K562 (cell line): ENCODE data around the gene NPAS2. TPM values are rescaled to one million over a fixed set of nuclear protein-coding genes. Genes with fewer than 3 reads are reported as not detected.

ENCODE experiments used
- ATAC-seq: fragments of 200-7000 bp; cut with Tn5 transposase; 3 replicates; pipeline ENCODE4 v1.9.1; 2020; ENCODE audit warnings: moderate library complexity
- BruUV-seq: library from RNA; stranded (reverse); fragments of 400-500 nt; replicated peaks from 2 replicates; lab custom pipeline; 2021; lab: Mats Ljungman, UMichigan
- CTCF ChIA-PET: fragments of 300-600 bp; formaldehyde crosslinking; extraction: SDS; loops from one replicate; lab custom pipeline; 2021; ENCODE audit warnings: low intra/inter-chr PET ratio; lab: Yijun Ruan, JAX
- POLR2A ChIA-PET: fragments of 300-600, 350-650 bp; sonication (Branson Sonifier 250); formaldehyde crosslinking; extraction: SDS; loops from one replicate; lab custom pipeline; 2021; ENCODE audit warnings: antibody characterized with exemption, inconsistent platforms; lab: Yijun Ruan, JAX
- DNase-seq, 4 experiments: peaks; one replicate each; pipeline versions ENCODE4 v3.0.0 to v3.0.0-alpha.2; 2011 to 2018; ENCODE audit warnings: low spot score in 3 of 4, mixed read lengths in 3 of 4; ENCODE audit errors: extremely low read depth in 1 of 4
- FAIRE-seq: peaks from 2 replicates; lab custom pipeline; 2011; peaks lifted over from hg19 to GRCh38; lab: Jason Lieb, UNC
- H2AFZ ChIP-seq: 2 replicates; pipeline ENCODE4 v1.6.0; 2011; ENCODE audit warnings: low read depth, low read length, control low read depth, inconsistent platforms
- H3K27ac ChIP-seq: fragments of 200-600 bp; 3 replicates; pipeline ENCODE4 v1.8.0; 2011; ENCODE audit warnings: low read depth, mild to moderate bottlenecking, control low read depth, inconsistent platforms, low read length, moderate library complexity, mixed read lengths; ENCODE audit errors: extremely low read depth
- H3K27me3 ChIP-seq, 2 experiments: fragments of 300-600 bp in 1 of 2; 2 replicates in 1 of 2; 3 replicates in 1 of 2; pipeline versions ENCODE4 v1.6.0 to v1.8.0; 2011; ENCODE audit warnings: inconsistent platforms in 2 of 2, low read length in 2 of 2, mild to moderate bottlenecking in 1 of 2, mixed read lengths in 1 of 2, moderate library complexity in 1 of 2; ENCODE audit not compliant: control insufficient read depth in 2 of 2, insufficient read depth in 2 of 2
- H3K36me3 ChIP-seq: fragments of 300-600 bp; 3 replicates; pipeline ENCODE4 v1.8.0; 2011; ENCODE audit warnings: mild to moderate bottlenecking, low read length, inconsistent platforms; ENCODE audit not compliant: control insufficient read depth, insufficient read depth
- H3K4me1 ChIP-seq, 2 experiments: fragments of 200-600 bp in 1 of 2; replicated peaks in 1 of 2; 2 replicates in 1 of 2; 3 replicates in 1 of 2; pipeline versions ENCODE4 v1.5.1 to v1.8.0; 2011; ENCODE audit warnings: inconsistent platforms in 2 of 2, low read length in 2 of 2, mild to moderate bottlenecking in 1 of 2, mixed read lengths in 1 of 2, moderate library complexity in 1 of 2; ENCODE audit not compliant: control insufficient read depth in 2 of 2, insufficient read depth in 2 of 2
- H3K4me2 ChIP-seq: 2 replicates; pipeline ENCODE4 v1.6.1; 2011; ENCODE audit warnings: low read length, control low read depth, inconsistent platforms, mixed read lengths; ENCODE audit not compliant: insufficient read depth
- H3K4me3 ChIP-seq: fragments of 200-600 bp; sonication (generic), shearing (Covaris generic); 2 replicates; pipeline ENCODE4 v1.5.1; 2016; ENCODE audit warnings: control low read depth, inconsistent platforms
- H3K79me2 ChIP-seq: fragments of 200-600 bp; 3 replicates; pipeline ENCODE4 v1.8.0; 2011; ENCODE audit warnings: low read length, inconsistent platforms; ENCODE audit not compliant: control insufficient read depth, insufficient read depth
- H3K9ac ChIP-seq, 2 experiments: 2 replicates each; pipeline versions ENCODE4 v1.6.0 to v1.6.1; 2011; ENCODE audit warnings: low read depth in 2 of 2, low read length in 2 of 2, control low read depth in 1 of 2, inconsistent platforms in 1 of 2, mild to moderate bottlenecking in 1 of 2, mixed read lengths in 1 of 2; ENCODE audit not compliant: insufficient read depth in 1 of 2
- H3K9me1 ChIP-seq: one replicate; pipeline ENCODE4 v1.6.0; 2011; ENCODE audit warnings: inconsistent platforms, mild to moderate bottlenecking, low read length, moderate library complexity; ENCODE audit not compliant: control insufficient read depth, insufficient read depth
- H3K9me3 ChIP-seq: replicated peaks from 2 replicates; pipeline ENCODE4 v1.5.1; 2011; ENCODE audit warnings: low read depth, low read length, inconsistent platforms; ENCODE audit not compliant: control insufficient read depth, insufficient read depth
- H4K20me1 ChIP-seq: replicated peaks from 2 replicates; pipeline ENCODE4 v1.6.1; 2011; ENCODE audit warnings: low read length, inconsistent platforms, mixed read lengths; ENCODE audit not compliant: control insufficient read depth, insufficient read depth
- ATF2 ChIP-seq: sonication (generic); formaldehyde crosslinking; IDR thresholded peaks from 2 replicates; pipeline ENCODE4 v1.8.1; 2022; ENCODE audit warnings: missing genetic modification reagents
- CBX8 ChIP-seq: fragments of 200-600 bp; sonication (generic); IDR thresholded peaks from 2 replicates; pipeline ENCODE4 v1.6.1; 2012; ENCODE audit warnings: borderline replicate concordance, mixed run types, low read depth, mild to moderate bottlenecking, moderate library complexity, mixed read lengths, low read length, control low read depth, inconsistent platforms; ENCODE audit not compliant: poor library complexity, severe bottlenecking; ENCODE audit errors: extremely low read depth
- EP300 ChIP-seq: IDR thresholded peaks from 2 replicates; pipeline ENCODE4 v1.6.1; 2012; ENCODE audit warnings: low read length, improper control_type of control experiment
- HMBOX1 ChIP-seq: sonication (generic); IDR thresholded peaks from 2 replicates; pipeline ENCODE4 v1.6.1; 2016
- KLF10 ChIP-seq: fragments of 250-450 bp; sonication (Bioruptor Pico); IDR thresholded peaks from 2 replicates; pipeline ENCODE4 v1.6.1; 2021; ENCODE audit warnings: matching md5 sums
- MEF2D ChIP-seq: conservative IDR thresholded peaks from 2 replicates; pipeline ENCODE4 v1.6.1; 2016; ENCODE audit warnings: low read depth, missing genetic modification characterization, missing compliant biosample characterization
- PCBP1 ChIP-seq: fragments of 200-400 bp; formaldehyde crosslinking; IDR thresholded peaks from 2 replicates; pipeline ENCODE4 v1.6.1; 2018; ENCODE audit warnings: mild to moderate bottlenecking, low read depth, low read length; ENCODE audit not compliant: poor library complexity, severe bottlenecking
- RBM25 ChIP-seq: fragments of 200-400 bp; formaldehyde crosslinking; IDR thresholded peaks from 2 replicates; pipeline ENCODE4 v1.6.1; 2018; ENCODE audit warnings: low read length, low read depth, moderate library complexity; ENCODE audit not compliant: severe bottlenecking
- SIN3B ChIP-seq: fragments of 450-650 bp; IDR thresholded peaks from 2 replicates; pipeline ENCODE4 v1.6.1; 2017; ENCODE audit warnings: low read depth, mild to moderate bottlenecking, moderate library complexity
- SMARCA5 ChIP-seq: fragments of 450-650 bp; IDR thresholded peaks from 2 replicates; pipeline ENCODE4 v1.6.1; 2016
- ZFP1 ChIP-seq: fragments of 450-650 bp; formaldehyde crosslinking; IDR thresholded peaks from 2 replicates; pipeline ENCODE4 v1.4.0; 2020; ENCODE audit warnings: mild to moderate bottlenecking, mixed read lengths
- ZNF253 ChIP-seq: fragments of 250-450 bp; sonication (Bioruptor Pico); conservative IDR thresholded peaks from 2 replicates; pipeline ENCODE4 v1.6.1; 2021; ENCODE audit warnings: mild to moderate bottlenecking
- ZNF263 ChIP-seq: sonication (generic); formaldehyde crosslinking; IDR thresholded peaks from 2 replicates; pipeline ENCODE4 v1.8.0; 2022; ENCODE audit warnings: mild to moderate bottlenecking, missing genetic modification reagents, borderline replicate concordance
- WGBS: fragments of 100-300 bp; shearing (Covaris generic); methylation state at CpG from one replicate; pipeline ENCODE4 v1.1.6; 2016; ENCODE audit warnings: low coverage, mixed read lengths; ENCODE audit not compliant: insufficient coverage; ENCODE audit errors: missing lambda C conversion rate; 5-methylcytosine and 5-hydroxymethylcytosine counted together
- in situ Hi-C: fragments of 300-500 bp; cut with MboI; formaldehyde crosslinking; loops from 4 replicates; pipeline ENCODE4 v1.15.0; 2018; ENCODE audit warnings: inconsistent platforms, mixed read lengths
- intact Hi-C: fragments of 100-400 bp; cut with micrococcal nuclease; formaldehyde crosslinking; loops from 2 replicates; pipeline ENCODE4 v1.14.2; 2022
- polyA plus RNA-seq, 8 experiments: library from polyadenylated mRNA; depleted of rRNA in 4 of 8; stranded (reverse) in 5 of 8; unstranded in 3 of 8; fragments of >200 nt; fragmentation: Nextera tagmentation in 2 of 8; fragmentation: Illumina TruSeq in 1 of 8; extraction: Ambion mirVana in 2 of 8; extraction: Trizol in 1 of 8; gene quantifications; 2 replicates each; pipeline versions ENCODE4 v1.2.1 to v1.2.3, GENCODE V29; 2011 to 2014; ENCODE audit warnings: inconsistent platforms in 1 of 8, missing spikeins in 1 of 8
- total RNA-seq, 7 experiments: library from RNA; depleted of rRNA in 6 of 7; stranded (reverse); fragments of >200 nt in 6 of 7; fragmentation: Illumina TruSeq in 2 of 7; extraction: Trizol in 2 of 7; gene quantifications; 2 replicates each; pipeline versions ENCODE4 v1.2.1 to v1.2.3, GENCODE V29; 2011 to 2021; ENCODE audit warnings: low replicate concordance in 1 of 7
- TF ChIP-seq, protein P1 (sequence below), 2 experiments: fragments of 450-650 bp; IDR thresholded peaks; 2 replicates each; pipeline ENCODE4 v1.6.1; 2016
- TF ChIP-seq, protein P2 (sequence below): sonication (generic); formaldehyde crosslinking; IDR thresholded peaks from 2 replicates; pipeline ENCODE4 v1.8.0; 2022; ENCODE audit warnings: missing genetic modification reagents, mild to moderate bottlenecking, borderline replicate concordance

The NPAS2 gene
- total and polyA plus RNA-seq, 9 of the 15 experiments (the other 6 are each of a cell fraction or from before 2014, with no cell fraction given) = 0.06 to 0.29 (median 0.07) TPM; not detected in 5

GRCh38 chr2:100974712-100975520, 155.0 kb downstream of the NPAS2 start (continued):
- no peak for TF ChIP-seq ATF2 (CRISPR knock-in tag)
- TF ChIP-seq CBX8 = no peak
- TF ChIP-seq SIN3B = no peak

- DNase-seq (no peak), FAIRE-seq (no peak), ATAC-seq (no peak)
- no TSS peak for BruUV-seq
- H3K4me3 ChIP-seq = no peak overlapping the region
- H2AFZ ChIP-seq = no peak overlapping the region
- peaks cover 63 to 87% of the 10 kb centered on the region in 2 experiments for H3K27me3 ChIP-seq
- WGBS = 7% methylated on average over 7 of the region's 7 CpGs
- peaks cover 4% of the 10 kb centered on the region; the same call in 1 of the 2 replicates for H4K20me1 ChIP-seq
- H3K36me3 ChIP-seq = no peaks in the 10 kb centered on the region
- in situ Hi-C loops (no loop called here), intact Hi-C loops (no loop called here)
- H3K4me1 ChIP-seq = no peaks in the 10 kb centered on the region
- no peaks in the 10 kb centered on the region for H3K9me3 ChIP-seq
- H3K27ac ChIP-seq = no peak overlapping the region
- CTCF ChIA-PET = no interaction called here
- H3K4me2 ChIP-seq = no peak overlapping the region
- no peaks in the 10 kb centered on the region for H3K79me2 ChIP-seq
- POLR2A ChIA-PET = no interaction called here
- H3K9ac ChIP-seq = no peak overlapping the region
- peaks cover 5% of the 10 kb centered on the region for H3K9me1 ChIP-seq
- TF ChIP-seq RBM25 (no peak), ZNF253 (CRISPR knock-in tag) (no peak), SMARCA5 (no peak), ZFP1 (CRISPR knock-in tag) (no peak), HMBOX1 (no peak), PCBP1 (no peak), EP300 (no peak), KLF10 (no peak), MEF2D (tag) (no peak), ZNF263 (CRISPR knock-in tag) (no peak)
- TF ChIP-seq, protein P1, sequence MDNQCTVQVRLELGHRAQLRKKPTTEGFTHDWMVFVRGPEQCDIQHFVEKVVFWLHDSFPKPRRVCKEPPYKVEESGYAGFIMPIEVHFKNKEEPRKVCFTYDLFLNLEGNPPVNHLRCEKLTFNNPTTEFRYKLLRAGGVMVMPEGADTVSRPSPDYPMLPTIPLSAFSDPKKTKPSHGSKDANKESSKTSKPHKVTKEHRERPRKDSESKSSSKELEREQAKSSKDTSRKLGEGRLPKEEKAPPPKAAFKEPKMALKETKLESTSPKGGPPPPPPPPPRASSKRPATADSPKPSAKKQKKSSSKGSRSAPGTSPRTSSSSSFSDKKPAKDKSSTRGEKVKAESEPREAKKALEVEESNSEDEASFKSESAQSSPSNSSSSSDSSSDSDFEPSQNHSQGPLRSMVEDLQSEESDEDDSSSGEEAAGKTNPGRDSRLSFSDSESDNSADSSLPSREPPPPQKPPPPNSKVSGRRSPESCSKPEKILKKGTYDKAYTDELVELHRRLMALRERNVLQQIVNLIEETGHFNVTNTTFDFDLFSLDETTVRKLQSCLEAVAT (IDR thresholded peaks at IDR 0.05) = no peak
- TF ChIP-seq, protein P2, sequence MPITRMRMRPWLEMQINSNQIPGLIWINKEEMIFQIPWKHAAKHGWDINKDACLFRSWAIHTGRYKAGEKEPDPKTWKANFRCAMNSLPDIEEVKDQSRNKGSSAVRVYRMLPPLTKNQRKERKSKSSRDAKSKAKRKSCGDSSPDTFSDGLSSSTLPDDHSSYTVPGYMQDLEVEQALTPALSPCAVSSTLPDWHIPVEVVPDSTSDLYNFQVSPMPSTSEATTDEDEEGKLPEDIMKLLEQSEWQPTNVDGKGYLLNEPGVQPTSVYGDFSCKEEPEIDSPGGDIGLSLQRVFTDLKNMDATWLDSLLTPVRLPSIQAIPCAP (CRISPR knock-in tag) = no peak
Measured at GRCh38 chr2:100975521-100975785, 155.5 kb downstream of the NPAS2 start.
